GM23248 (cell line): Measurements from ENCODE around the gene SYTL3. TPM values are rescaled to one million over a fixed set of nuclear protein-coding genes. Genes with fewer than 3 reads are reported as not detected.
A peak's percentile ranks its signal among the peaks of the same experiment; 100 is the strongest.

Source experiments
- DNase-seq: peaks from one replicate; pipeline ENCODE4 v3.0.0-alpha.2; 2015
- H2AFZ ChIP-seq: fragments of 200-600 bp; sonication (generic); 2 replicates; pipeline ENCODE4 v1.6.1; 2016; ENCODE audit warnings: antibody characterized with exemption
- H3F3A ChIP-seq: fragments of 200-600 bp; sonication (generic); 2 replicates; pipeline ENCODE4 v1.6.1; 2016; ENCODE audit warnings: mild to moderate bottlenecking, antibody characterized with exemption, mixed run types; ENCODE audit not compliant: insufficient read depth
- H3K27ac ChIP-seq: fragments of 200-600 bp; sonication (generic); 2 replicates; pipeline ENCODE4 v1.5.1; 2016; ENCODE audit warnings: mild to moderate bottlenecking
- H3K27me3 ChIP-seq: fragments of 200-600 bp; sonication (generic); replicated peaks from 2 replicates; pipeline ENCODE4 v1.6.1; 2016; ENCODE audit warnings: mild to moderate bottlenecking; ENCODE audit not compliant: insufficient read depth
- H3K36me3 ChIP-seq: fragments of 200-600 bp; sonication (generic); 2 replicates; pipeline ENCODE4 v1.6.1; 2016; ENCODE audit warnings: low read depth, mild to moderate bottlenecking
- H3K4me1 ChIP-seq: fragments of 200-600 bp; sonication (generic); 2 replicates; pipeline ENCODE4 v1.6.1; 2016; ENCODE audit warnings: mild to moderate bottlenecking; ENCODE audit not compliant: insufficient read depth
- H3K4me2 ChIP-seq: fragments of 200-600 bp; sonication (generic); one replicate; pipeline ENCODE4 v1.6.1; 2016; ENCODE audit warnings: mild to moderate bottlenecking; ENCODE audit not compliant: unreplicated experiment
- H3K4me3 ChIP-seq: fragments of 200-600 bp; sonication (generic); 2 replicates; pipeline ENCODE4 v1.5.1; 2016; ENCODE audit warnings: mild to moderate bottlenecking
- H3K79me2 ChIP-seq: fragments of 200-600 bp; sonication (generic); 2 replicates; pipeline ENCODE4 v1.6.1; 2016; ENCODE audit warnings: mild to moderate bottlenecking; ENCODE audit not compliant: insufficient read depth
- H3K9ac ChIP-seq: fragments of 200-600 bp; sonication (generic); 2 replicates; pipeline ENCODE4 v1.6.1; 2016; ENCODE audit warnings: mild to moderate bottlenecking
- H3K9me2 ChIP-seq: fragments of 200-600 bp; sonication (generic); 2 replicates; pipeline ENCODE4 v1.6.1; 2016; ENCODE audit warnings: mixed run types, mild to moderate bottlenecking, moderate library complexity; ENCODE audit not compliant: insufficient read depth
- H3K9me3 ChIP-seq: fragments of 200-600 bp; sonication (generic); one replicate; pipeline ENCODE4 v1.6.1; 2017; ENCODE audit warnings: low read depth
- H4K20me1 ChIP-seq: fragments of 200-600 bp; sonication (generic); 2 replicates; pipeline ENCODE4 v1.6.0; 2016; ENCODE audit not compliant: insufficient read depth
- EZH2 ChIP-seq: fragments of 200-600 bp; sonication (generic); IDR thresholded peaks from 2 replicates; pipeline ENCODE4 v1.6.1; 2018; ENCODE audit warnings: antibody characterized with exemption, mild to moderate bottlenecking; ENCODE audit not compliant: insufficient read depth, poor library complexity, severe bottlenecking
- EZH2phosphoT487 ChIP-seq: fragments of 200-600 bp; sonication (generic); IDR thresholded peaks from 2 replicates; pipeline ENCODE4 v1.6.1; 2018; ENCODE audit warnings: antibody characterized with exemption, moderate library complexity, mild to moderate bottlenecking, low read depth; ENCODE audit not compliant: insufficient read depth
- WGBS, 2 experiments: methylation state at CpG; one replicate each; pipeline ENCODE4 v1.1.6; 2015 to 2017; ENCODE audit warnings: low lambda C conversion rate in 2 of 2, low coverage in 1 of 2; ENCODE audit errors: missing lambda C conversion rate in 2 of 2; 5-methylcytosine and 5-hydroxymethylcytosine counted together
- in situ Hi-C: fragments of 300-500 bp; cut with MboI; formaldehyde crosslinking; loops from 2 replicates; pipeline ENCODE4 v1.15.0; 2020
- polyA plus RNA-seq: library from polyadenylated mRNA; unstranded; fragments of >200 nt; fragmentation: Nextera tagmentation; extraction: Ambion mirVana; gene quantifications from 2 replicates; pipeline ENCODE4 v1.2.1, GENCODE V29; 2016
- total RNA-seq: library from RNA; depleted of rRNA; stranded (reverse); fragments of >200 nt; shearing (Covaris generic); gene quantifications from 2 replicates; pipeline ENCODE4 v1.2.3, GENCODE V29; 2014

The SYTL3 gene
- total and polyA plus RNA-seq, 2 experiments from 2014 or later: 2.1 to 2.3 TPM

DNA sequence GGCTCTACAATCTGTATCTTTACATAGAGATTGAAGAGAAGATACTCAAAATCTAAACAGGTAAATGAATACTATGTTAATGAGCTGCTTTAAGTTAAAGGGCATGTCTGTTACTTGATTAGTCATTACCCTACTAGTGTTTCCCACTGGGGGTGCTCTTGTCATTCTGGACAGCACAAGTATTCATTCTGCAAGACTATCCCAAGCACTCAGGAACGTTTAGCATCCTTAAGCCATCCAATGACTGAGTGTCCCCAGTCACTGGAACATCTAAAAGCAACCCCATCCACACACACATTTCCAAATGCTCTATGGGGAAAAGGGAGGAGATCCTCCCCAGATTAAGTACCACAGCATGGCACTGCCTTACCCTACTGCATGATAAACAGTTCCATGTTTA, 143.6 kb downstream of the SYTL3 start:
- H3K4me2 ChIP-seq: no peak overlapping the region

DNA sequence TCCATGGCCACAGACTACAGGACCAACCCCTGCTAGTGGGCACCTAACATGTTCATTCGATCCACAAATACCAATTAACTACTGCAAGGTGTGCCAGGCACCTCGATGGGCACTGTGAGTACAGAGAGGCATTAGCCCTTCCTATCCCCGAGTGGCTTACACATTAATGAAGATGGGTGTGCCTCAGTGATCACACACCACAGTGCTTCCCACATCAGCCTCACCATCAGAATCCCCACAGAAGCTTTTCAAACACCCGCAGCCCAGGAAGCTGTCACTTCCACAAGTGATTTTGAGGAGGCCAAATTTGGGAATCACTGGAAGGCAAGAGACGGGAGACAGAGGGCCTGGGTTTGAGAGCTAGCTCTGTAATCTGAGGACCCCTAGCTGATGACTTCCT, 145.7 kb downstream of the SYTL3 start:
- Histone ChIP-seq H3F3A (peaks cover 26% of the 10 kb centered on the region), H4K20me1 (0 out of 2 replicates have a peak, but pooled peaks cover 4% of the 10 kb centered on the region), H3K9me3 (no peaks in the 10 kb centered on the region), H3K9me2 (no peaks in the 10 kb centered on the region), H3K4me2 (no peak overlapping the region), H3K9ac (no peak overlapping the region), H3K27me3 (no peaks in the 10 kb centered on the region), H3K4me1 (peaks cover 24% of the 10 kb centered on the region), H3K36me3 (no peaks in the 10 kb centered on the region), H3K79me2 (peaks cover 93% of the 10 kb centered on the region), H3K27ac (no peak overlapping the region), H2AFZ (no peak overlapping the region), H3K4me3 (no peak overlapping the region)
- in situ Hi-C loops: no loop called here
- no peak for DNase-seq
- 97 to 98% methylated on average over 5 of the region's 5 CpGs for WGBS, 2 experiments
- TF ChIP-seq EZH2phosphoT487 (no peak), EZH2 (no peak)

More for the DNA sequence above, 143.6 kb downstream of the SYTL3 start:
- peaks cover 12% of the 10 kb centered on the region for H3K4me1 ChIP-seq
- no peaks in the 10 kb centered on the region for H3K36me3 ChIP-seq
- no peaks in the 10 kb centered on the region for H3K27me3 ChIP-seq
- no peak overlapping the region for H3K9ac ChIP-seq
- peaks cover 90% of the 10 kb centered on the region for H3K79me2 ChIP-seq
- no peak overlapping the region for H3K27ac ChIP-seq
- H3K9me2 ChIP-seq: no peaks in the 10 kb centered on the region
- WGBS, 2 experiments: 4 to 5% methylated on average over 1 of the region's 1 CpG
- no peak overlapping the region for H3K4me3 ChIP-seq
- TF ChIP-seq EZH2 (no peak), EZH2phosphoT487 (no peak)
- H3F3A ChIP-seq: peaks cover 14% of the 10 kb centered on the region
- no peaks in the 10 kb centered on the region for H3K9me3 ChIP-seq
- in situ Hi-C loops: no loop called here
- 0 out of 2 replicates have a peak, but pooled peaks cover 4% of the 10 kb centered on the region for H4K20me1 ChIP-seq
- H2AFZ ChIP-seq: no peak overlapping the region
- peak; percentile 66 for DNase-seq

DNA sequence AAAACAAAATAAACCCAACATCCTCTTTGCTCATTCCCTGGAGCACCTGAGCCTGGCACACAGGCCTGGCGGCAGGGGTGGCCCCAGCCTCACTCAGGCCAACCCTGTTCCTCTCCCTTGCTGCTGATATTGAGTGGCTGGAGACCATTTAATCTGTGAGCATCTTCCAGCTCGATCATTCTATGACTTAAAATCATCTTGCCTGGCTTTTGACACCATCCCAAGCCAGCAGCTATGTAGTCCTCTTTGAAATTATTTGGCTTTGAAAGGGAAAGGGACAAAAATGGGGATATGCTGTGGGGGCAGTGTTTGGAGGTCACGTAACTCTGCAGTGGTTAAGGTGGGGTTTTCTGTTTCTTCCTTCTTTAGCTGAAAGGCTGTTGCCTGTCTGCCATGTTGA, 146.5 kb downstream of the SYTL3 start:
- H3F3A ChIP-seq: peaks cover 26% of the 10 kb centered on the region
- H3K27me3 ChIP-seq: no peaks in the 10 kb centered on the region
- H3K9me3 ChIP-seq: no peaks in the 10 kb centered on the region
- H3K79me2 ChIP-seq: peaks cover 93% of the 10 kb centered on the region
- no peak overlapping the region for H2AFZ ChIP-seq
- in situ Hi-C loops: no loop called here
- 0 out of 2 replicates have a peak, but pooled peaks cover 4% of the 10 kb centered on the region for H4K20me1 ChIP-seq
- H3K36me3 ChIP-seq: no peaks in the 10 kb centered on the region
- H3K4me1 ChIP-seq: peaks cover 24% of the 10 kb centered on the region
- WGBS, 2 experiments: 96 to 99% methylated on average over 3 of the region's 3 CpGs
- no peak for DNase-seq
- H3K4me2 ChIP-seq: no peak overlapping the region
- TF ChIP-seq EZH2 (no peak), EZH2phosphoT487 (no peak)
- H3K27ac ChIP-seq: no peak overlapping the region
- H3K4me3 ChIP-seq: no peak overlapping the region
- H3K9ac ChIP-seq: no peak overlapping the region
- H3K9me2 ChIP-seq: no peaks in the 10 kb centered on the region

DNA sequence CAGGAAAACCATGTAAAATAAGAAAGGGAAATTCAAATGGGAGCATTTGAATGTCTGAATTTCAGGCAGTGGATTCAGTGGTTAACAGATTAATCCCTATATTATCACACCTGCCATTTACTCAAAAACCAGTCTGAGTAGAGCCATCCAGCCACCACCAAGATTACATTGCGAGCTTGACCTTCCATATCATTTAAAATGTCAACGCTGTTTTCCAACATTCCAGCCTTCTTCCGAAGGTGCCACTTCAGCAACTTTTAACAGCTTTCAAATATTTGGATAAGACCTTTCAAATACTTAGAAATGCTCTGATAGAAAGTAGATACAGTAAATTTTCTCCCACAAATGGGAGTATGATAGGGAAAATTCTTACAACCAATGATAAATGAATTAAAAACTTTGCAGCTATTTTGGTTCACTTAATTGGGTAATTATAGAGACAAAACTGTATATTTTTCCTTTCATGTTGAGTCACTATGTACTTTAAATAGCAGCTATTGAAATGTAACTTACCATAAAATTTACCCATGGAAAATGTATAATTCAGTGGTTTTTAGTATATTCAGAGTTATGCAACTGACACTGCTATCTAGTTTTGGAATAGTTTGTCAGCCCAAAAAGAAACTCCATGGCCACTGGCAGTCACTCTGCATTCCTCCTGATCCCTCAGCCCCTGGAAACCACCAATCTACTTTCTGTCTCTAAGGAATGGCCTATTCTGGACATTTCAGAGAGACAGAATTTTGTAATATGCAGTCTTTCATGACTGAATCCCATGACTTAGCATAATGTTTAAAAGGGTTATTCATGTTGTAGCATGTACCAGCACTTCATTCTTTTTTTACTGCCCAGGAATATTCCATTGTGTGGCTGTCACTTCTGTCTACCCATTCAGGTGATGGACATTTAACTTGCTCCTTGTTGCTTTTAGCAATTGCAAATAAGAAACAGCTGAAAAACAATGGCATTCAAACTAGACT, 147.8 kb downstream of the SYTL3 start:
- peak; percentile 78 for DNase-seq
- peaks cover 93% of the 10 kb centered on the region for H3K79me2 ChIP-seq
- WGBS, 2 experiments: 96 to 99% methylated on average over 3 of the region's 3 CpGs
- no peaks in the 10 kb centered on the region for H3K9me3 ChIP-seq
- H3K9me2 ChIP-seq: no peaks in the 10 kb centered on the region
- H3K4me3 ChIP-seq: no peak overlapping the region
- peak overlapping the region; percentile 80 for H3K27ac ChIP-seq
- H3K4me2 ChIP-seq: peak overlapping the region; percentile 23
- TF ChIP-seq EZH2: no peak
- TF ChIP-seq EZH2phosphoT487: no peak
- peaks cover 24% of the 10 kb centered on the region for H3K4me1 ChIP-seq
- H3K27me3 ChIP-seq: no peaks in the 10 kb centered on the region
- no peak overlapping the region for H2AFZ ChIP-seq
- 0 out of 2 replicates have a peak, but pooled peaks cover 4% of the 10 kb centered on the region for H4K20me1 ChIP-seq
- in situ Hi-C loops: no loop called here
- no peaks in the 10 kb centered on the region for H3K36me3 ChIP-seq
- H3F3A ChIP-seq: peaks cover 26% of the 10 kb centered on the region
- H3K9ac ChIP-seq: peak overlapping the region; percentile 51
